SW 1271 (cell line): ENCODE results near the gene HIVEP3.
A peak's percentile ranks its signal among the peaks of the same experiment; 100 is the strongest.

Experiments
- DNase-seq, 2 experiments: peaks; one replicate each; lab custom pipeline; 2025; lab: John Stamatoyannopoulos, UW

HIVEP3 gene

DNA sequence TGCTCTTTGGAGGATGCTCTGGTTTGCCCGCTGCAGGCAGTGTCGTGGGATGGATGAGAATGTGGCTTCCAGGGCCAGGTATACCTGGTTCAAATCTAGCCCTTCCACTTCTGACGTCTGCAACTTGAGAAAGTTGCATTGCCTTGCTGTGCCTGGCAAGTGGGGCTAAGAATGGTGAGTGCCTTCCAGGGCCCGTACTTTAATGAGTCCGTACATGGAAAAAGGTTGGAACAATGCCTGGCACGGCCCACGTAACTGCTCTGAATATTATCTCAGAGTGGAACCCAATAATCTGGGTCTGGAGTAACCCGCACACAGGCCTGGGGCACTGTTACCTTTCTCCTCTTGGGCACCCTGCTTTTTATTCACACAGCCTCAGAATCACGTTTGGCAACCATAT, 287.6 kb downstream of the HIVEP3 start:
- DNase-seq: no peak

DNA sequence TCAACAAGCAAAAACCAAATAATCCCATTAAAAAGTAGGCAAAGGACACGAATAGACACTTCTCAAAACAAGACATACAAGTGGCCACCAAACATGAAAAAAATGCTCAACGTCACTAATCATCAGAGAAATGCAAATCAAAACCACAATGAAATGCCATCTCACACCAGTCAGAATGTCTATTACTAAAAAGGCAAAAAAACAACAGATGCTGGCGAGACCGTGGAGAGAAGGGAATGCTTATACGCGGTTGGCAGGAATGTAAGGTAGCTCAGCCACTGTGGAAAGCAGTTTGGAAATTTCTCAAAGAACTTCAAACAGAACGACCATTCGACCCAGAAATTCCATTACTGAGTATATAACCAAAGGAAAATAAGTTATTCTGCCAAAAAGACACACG, 289.2 kb downstream of the HIVEP3 start:
- peak in 1 of 2 experiments; percentile 12 for DNase-seq

DNA sequence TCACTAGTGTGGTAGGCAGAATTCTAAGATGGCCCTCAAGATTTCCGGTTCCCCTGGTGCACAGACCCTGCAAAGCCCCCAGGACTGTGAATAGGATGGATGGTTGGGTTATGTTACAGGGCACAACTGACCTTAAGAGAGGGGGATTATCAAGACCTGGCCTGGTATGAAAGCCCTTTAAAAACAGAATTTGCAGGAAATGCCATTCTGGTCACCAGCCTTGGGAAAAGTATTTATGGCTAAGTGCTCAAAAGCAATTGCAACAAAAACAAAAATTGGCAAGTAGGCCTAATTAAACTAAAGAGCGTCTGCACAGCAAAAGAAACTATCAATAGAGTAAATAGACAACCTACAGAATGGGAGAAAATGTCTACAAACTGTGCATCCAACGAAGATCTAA, 289.6 kb downstream of the HIVEP3 start:
- no peak for DNase-seq

DNA sequence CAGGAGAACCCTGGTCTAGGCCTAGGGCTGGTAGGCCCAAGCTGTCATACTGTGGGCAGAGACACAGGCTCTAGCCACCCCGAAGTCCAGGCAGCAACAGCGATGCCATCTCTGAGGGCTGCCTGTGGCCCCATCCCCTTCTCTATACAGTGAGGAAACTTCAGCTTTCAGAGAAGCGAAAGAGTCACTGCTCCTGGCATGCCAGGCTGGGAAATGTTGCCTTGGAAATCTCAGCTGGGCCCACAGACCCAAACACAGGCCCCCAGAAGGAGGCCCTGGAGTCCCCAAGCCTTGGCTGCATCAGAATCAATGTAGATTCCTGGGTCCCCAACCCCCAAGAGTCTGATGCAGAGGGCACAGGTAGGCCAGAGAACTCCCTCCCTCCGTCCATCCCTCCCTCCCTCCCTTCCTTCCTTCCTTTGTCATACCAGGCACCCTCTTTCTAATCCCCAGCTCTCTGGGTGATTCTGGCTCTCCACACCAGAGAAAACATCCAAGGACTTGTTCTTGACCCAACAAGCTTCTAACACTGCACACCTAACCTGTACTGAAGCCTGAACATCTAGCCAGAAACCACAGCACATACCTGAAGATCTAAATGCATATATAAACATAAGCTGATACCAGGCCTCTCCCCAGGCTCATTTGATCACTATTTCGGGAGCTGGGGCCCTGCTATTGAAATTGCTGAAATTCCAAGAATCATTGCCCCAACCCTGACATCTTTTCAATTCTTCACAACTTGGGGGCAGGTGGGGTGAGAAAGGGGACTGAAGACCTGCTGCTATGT, 291.0 kb downstream of the HIVEP3 start:
- DNase-seq: no peak

DNA sequence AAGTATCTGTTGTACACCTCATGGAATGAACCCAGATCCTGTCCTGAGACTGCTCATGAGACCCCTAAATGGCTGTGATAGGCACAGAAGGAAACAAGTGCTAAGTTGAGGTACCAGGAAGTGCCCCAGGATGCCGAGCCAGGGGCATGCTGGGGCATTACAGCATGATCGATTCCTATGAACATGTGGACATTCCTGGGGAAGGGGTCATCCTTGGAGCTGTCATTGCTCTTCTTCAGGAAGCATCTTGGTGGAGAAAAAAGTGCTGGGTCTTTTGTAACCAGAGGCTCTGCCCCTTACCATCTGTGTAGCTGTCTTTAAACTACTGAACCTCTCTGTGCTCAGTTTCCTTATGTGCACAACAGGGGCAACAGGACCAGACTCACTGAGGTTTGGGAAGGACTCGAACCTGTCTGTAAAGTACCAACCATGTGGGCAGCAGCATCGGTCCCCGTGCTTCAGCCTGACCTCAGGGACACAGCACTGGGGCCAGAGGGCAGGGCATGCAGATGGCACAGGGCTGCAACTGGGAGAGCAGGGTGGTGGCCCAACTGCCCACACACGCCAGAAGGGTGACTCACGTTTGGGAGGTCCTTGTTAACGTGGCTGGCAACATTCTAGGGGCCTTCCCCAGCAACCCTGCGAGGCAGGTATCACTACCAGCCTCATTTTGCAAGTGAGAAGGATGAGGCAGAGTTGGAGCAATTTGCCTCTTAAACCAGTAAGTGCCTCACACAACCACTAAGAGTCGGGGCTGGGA, 291.9 kb downstream of the HIVEP3 start:
- DNase-seq: peak; percentile 7 to 43

DNA sequence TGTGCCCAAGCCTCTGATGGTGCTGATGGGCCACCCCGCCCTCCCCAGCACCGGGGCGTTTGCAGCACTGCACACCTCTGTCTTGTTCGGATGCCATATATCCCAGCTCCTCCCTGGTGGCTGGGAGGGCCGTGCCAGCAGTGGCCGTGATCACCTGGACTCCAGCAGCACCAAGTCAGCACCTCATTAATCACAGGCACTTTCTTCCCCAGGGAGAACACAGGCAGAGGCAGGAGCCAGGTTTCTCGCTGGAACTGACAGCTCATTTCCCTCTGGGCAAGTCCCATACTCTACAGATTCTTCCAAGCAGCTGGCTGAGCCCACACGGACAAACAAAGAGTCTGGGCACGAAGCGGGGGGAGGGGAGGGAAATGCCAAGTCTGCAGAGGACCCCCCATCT, 292.6 kb downstream of the HIVEP3 start:
- no peak for DNase-seq

DNA sequence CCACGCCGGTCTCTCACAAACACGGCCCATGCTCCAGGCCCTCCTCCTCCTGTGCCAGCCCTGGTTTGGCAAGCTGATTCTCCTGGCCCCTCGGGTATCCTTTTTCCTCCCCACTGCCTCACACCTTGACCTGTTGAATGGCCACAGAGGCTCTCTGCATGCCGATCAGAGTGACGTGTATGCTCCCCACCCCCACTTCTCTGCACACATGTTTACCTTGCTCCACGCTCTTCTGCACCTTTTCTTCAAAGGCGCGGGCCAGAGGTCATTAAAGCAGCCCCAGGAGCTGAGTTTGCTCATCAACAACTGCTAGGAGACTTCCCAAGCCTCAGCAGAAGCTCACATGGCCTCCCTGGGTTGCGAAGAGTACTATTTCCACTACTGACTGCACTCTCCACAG, 295.0 kb downstream of the HIVEP3 start:
- no peak for DNase-seq

DNA sequence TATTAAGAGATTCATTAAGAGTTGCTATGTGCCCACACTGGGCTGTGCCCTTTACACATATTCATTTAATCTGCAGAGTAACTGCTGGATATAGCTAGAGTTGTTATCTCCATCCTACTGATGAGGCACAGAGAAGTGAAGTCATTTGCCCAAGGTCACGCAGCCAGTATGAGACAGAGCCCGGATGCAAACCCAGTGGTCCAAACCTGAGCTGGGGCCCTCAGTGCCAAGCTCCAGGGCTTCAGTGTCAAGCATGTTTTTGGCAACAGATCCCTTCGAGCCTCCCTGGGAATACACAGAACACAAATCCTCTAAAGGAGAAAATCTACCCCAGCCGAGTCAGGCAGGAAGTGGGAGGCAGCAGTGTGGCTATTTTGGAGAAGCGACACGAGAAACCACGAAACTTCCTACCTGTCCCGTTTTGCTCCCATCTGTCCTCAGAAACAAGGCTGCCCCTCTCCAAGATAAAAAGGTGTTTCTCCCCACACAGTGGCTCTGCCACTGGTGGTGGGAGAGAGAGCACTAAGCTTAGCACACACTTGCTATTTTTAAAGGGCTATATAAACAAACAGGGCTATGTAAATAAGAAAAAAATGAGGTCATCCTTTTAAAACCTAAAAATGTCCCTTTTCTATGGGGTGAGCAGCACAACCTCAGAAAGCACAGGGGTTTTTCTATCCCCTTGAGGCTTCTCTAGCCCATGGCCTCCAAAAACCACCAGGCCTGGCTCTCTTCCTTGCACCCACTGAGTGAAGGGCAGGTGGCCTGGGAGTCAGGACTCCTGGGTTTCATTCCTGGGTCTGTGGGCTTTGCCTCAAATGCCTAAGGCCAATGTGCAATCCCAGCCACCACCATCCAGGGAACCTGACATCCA, 295.6 kb downstream of the HIVEP3 start:
- DNase-seq: no peak

DNA sequence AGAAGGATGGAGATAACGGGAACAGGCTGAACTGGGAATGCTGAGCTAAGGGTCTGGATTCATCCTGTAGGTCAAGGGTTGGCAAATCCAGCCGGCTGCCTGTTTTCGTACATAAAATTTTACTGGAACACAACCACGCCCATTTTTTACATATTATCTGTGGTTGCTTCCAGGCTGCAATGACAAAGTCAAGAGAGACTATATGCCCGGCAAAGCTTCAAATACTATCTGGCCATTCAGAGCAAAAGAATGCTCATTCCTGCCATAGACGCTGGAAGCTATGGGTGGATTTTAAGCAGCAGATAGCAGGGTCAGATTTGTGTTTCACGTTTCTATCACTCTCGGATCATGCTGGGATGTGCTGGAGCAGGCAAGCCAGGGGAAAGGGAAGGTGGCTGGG, 296.3 kb downstream of the HIVEP3 start:
- no peak for DNase-seq

DNA sequence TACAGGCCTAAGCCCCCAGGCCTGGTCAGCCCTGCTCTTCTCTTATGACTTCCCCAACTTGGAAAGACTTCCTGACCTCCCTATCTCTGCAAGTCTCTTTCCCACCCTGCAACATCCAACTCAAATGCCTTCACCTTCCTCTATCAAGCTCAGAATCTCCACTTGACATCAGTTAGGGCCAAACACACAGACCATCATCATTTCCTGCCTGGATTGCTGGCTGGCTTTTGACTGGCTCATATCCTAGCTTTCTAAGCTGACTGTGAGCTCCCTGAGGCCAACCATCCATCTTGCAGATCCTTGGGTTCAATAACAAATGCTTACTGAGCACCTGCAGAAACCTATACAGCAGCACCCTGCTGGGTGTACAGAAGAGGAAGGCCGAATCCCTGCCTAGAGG, 296.9 kb downstream of the HIVEP3 start:
- DNase-seq: no peak

DNA sequence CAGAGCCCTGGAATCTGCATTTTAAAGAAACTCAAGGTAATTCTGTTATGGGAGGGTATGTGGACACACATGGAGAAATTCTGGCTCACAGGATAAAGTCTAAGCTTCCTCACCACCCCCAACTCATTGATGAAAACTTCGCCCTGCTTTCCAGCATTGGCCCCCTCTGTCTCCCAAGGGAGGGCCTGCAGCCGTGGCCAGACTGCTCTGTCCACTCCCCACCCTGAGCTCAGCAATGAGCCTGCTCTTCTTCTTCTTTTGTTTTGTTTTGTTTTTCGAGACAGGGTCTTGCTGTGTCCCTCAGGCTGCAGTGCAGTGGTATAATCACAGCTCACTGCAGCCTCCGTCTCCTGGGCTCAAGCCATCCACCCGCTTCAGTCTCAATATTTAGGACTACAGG, 297.5 kb downstream of the HIVEP3 start:
- DNase-seq: no peak

DNA sequence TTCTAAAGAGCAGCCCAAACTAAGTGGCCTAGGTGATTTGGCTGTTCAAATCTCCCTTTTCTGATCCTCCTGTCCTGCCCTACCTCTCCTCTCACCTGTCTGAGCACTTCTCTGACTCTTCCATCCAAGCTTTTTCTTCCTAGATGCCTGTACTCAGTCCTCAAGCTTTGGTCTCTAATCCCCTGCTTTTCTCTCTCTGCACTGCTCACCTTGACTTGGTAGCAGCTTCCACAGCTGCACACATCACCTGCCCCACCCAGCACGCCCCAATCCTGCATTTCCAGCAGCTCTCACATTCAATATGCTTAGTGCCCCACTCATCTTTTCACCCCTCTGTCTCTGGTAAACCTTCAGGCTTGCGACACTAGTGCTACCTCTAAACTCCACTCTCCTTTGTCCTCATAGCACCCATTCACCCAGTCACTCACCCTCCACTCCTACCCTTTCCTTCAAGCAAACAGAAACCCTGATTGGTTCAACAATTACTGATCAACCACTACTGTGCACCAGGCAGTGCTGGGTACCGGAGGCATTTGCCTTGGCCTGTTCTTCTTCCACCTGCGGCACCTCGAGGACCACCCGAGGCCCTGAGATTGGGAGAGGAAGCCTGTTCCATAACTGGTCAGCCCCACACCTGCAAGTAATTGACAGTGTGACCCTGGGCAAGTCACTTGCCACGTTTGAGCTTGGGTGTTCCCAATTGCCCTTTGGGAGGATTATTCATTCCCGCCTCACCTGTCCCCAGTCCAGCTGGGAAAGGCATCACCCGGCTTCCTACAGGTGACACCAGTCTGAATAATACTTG, 298.2 kb downstream of the HIVEP3 start:
- no peak for DNase-seq

DNA sequence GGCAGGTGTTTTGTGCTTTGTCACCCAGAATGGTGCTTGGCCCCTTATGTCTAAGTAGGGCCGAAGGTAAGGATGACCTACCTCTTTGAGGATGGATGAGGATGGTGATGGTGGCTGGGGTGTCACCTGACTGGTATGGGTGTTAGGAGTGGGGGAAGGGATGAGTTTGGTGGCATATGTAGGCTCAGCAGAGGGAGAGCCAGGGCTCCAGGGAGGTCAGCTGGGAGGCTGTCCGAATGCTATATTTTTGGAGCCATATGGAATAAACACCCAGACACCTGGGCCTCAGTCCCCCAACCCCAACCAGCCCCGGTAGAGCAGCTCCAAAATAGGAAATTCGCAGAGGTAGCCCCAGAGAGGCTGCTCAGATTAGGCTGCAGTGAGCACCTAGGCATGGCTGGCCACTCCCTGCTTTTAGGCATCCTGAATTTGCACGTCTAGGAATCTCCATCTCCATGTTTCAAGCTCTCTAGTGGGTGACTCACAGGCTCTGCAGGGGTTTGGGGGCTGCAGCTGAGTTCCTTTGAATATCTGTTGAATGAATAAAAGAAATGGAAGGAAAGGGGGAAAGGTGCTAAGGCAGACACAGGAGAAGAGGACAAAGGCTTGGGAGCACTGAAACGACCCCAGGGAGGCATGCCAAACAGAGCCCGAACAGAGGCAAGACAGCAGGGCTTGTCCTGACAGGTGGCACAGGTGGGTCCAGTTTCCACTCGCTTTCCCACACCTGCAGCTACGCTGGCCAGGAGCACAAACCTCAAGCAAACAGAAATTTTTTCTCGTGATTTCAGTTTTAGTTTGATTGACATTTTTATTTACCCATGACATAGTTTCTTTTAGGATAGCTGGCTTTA, 299.0 kb downstream of the HIVEP3 start:
- DNase-seq: no peak

DNA sequence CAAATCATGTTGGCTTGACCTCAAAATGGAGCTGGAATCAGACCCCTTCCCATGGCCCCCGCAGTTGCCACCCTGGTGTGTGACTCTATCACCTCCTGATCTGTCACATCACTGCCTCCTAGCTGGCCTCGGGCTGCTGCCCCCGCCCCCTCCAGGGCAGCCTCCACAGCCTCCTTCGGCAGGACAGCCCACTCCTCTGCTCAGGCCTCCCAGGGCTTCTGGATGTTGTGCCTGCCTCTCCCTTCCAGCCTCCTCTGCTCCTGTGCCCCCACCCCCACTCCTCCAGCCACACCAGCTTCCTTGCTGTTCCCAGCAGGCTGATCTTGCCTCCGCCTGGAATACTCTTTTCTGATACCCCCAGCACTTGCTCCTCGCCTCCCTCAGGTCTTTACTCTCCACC, 299.9 kb downstream of the HIVEP3 start:
- no peak for DNase-seq

DNA sequence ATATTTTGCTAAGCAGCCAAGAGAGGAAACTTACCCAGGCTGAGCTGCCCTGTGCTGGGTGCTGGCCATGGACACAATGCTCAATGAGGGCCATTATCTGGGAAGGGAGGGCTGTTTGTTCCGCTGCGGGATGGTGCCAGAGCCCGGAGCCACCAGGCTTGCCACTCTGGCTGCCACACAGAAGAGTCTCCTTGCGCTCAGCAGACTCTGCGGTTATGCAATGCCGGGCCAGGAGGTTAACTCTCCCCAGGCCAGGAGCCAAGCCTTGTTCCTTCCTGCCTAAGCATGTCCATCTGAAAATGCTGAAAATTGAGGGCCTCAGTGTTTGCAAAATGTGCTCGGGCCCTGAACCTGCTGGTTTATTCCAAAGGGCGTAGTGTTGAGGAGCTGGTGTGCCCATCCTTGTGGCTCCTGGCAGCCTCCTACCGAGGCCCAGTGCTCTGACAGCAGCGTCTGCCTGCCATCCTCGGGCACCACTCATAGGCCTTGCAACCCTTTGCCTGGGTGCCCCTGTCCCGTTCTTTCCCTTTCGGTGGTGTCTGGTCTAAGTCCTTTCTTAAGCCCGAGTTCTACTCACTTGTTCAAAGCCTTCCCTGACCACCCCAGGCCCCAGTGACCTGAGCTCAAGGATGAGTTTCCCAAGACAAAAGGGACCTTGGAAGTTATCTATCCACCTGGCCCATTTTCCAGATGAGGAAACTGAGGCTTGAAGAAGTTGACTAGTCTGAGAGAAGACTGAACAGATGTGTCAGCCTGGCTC, 300.5 kb downstream of the HIVEP3 start:
- no peak for DNase-seq

DNA sequence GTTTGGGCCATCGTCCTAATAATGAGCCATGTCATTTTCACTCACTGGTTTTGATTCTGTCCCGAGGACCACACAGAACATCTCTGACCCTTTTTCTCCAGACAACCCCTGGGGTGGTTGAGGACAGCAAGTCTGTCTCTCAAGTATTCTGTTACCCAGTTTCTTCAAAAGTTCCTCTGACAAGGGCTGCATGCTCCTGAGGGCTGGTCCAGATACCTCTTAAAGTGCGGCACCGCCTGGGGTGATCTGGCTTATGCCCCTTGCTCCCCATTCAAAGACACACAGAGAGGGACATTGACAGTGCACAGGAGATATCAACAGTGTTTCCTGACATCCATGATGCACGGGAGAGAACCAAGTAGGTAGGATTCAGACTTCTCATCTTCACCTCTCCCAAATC, 301.4 kb downstream of the HIVEP3 start:
- no peak for DNase-seq

DNA sequence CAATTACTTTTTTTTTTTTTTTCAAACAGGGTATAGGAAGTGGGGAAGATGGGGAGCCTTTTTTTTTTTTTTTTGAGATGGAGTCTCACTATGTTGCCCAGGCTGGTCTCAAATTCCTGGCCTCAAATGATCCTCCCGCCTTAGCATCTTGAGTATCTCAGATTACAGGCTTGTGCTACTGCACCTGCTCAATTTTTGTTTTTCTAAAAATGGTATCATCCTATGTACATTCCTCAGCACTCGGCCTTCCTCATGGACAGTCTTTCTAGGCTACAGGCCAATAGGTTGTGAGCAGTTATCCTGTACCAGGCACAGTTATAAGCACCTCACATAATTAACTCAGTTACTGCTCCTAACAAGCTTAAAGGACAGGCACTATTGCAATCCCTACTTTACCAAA, 302.2 kb downstream of the HIVEP3 start:
- DNase-seq: no peak

DNA sequence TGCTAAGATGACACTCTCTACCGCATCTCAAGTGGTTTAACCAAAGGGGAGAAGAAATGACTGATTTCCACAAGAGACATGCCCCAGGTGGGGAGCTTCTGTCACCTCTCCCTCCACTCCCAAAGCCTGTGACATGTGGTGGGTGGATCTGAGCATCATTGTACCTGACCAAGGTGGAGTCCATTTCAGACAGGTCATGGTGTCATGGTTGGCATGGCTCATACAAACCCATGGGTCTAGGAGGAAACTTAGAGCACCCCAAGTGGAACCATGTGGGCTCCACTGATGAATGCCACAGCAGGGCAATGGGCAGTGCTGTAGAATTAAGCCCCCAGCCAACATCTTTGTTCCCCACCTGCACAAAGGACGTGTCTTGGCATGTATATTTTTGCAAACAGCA, 302.7 kb downstream of the HIVEP3 start:
- DNase-seq: no peak

DNA sequence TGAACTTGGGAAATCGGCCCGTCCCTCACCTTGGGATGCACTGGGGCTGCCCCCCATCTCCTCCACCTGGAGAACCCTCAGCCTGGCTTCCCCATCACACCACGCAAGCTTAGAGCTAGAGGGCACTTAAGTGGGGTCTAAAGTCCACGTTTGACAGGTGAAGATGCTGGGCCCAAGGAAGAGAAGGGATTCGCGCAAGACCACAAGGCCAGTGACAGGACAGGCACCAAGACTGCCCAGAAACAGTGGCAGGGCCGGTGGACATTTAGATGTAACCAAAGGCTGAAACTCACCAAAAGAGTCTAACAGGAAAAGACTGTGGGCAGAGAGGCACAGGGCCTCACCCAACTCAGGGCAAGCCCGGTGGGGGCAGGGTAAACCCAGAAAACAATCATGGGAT, 303.4 kb downstream of the HIVEP3 start:
- no peak for DNase-seq

DNA sequence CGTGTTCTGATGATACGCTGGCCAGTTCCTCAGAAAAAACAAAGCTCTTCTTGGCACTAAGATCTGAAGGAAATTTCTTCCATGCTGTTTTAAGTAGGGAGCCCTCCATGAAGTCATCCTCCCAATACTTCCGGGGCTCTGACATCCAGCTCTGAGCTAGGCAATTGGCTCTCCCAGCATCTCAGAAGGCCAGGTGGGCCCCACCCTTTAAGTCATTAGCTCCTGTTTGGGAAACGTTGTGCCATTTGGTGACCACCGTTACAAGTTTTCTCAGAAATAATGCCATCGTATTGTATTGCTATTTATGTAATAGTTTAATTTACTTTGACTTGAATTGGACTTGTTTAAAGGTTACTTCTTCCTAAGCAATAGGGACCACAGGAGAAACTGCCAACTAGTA, 303.9 kb downstream of the HIVEP3 start:
- DNase-seq: no peak
